Spleen (tissue), 11 donors: ENCODE measurements around the gene INPP4B. TPM values are rescaled to one million over a fixed set of nuclear protein-coding genes. Genes with fewer than 3 reads are reported as not detected.

Source experiments
- DNase-seq: peaks from one replicate; pipeline ENCODE4 v3.0.0-alpha.2; 2020
- H3K27ac ChIP-seq, 8 donors: fragments of 200-600 bp; sonication (generic) in 7 of 8; 1 replicate in 4 of 8; 2 replicates in 4 of 8; pipeline versions ENCODE4 v1.5.0 to v1.8.0; 2016 to 2021; ENCODE audit warnings: inconsistent platforms in 4 of 8, mild to moderate bottlenecking in 4 of 8, moderate library complexity in 1 of 8
- H3K27me3 ChIP-seq, 7 donors: fragments of 200-600 bp; sonication (generic) in 6 of 7; replicated peaks in 1 of 7; 1 replicate in 4 of 7; 2 replicates in 3 of 7; pipeline versions ENCODE4 v1.5.0 to v1.8.0; 2016 to 2021; ENCODE audit warnings: inconsistent platforms in 3 of 7, mild to moderate bottlenecking in 1 of 7
- H3K36me3 ChIP-seq, 6 donors: fragments of 200-600 bp; sonication (generic) in 5 of 6; 1 replicate in 4 of 6; 2 replicates in 2 of 6; pipeline versions ENCODE4 v1.5.0 to v1.8.0; 2016 to 2021; ENCODE audit warnings: inconsistent platforms in 2 of 6
- H3K4me1 ChIP-seq, 6 donors: fragments of 200-600 bp; sonication (generic) in 5 of 6; 1 replicate in 3 of 6; 2 replicates in 3 of 6; pipeline versions ENCODE4 v1.5.0 to v1.8.0; 2016 to 2021; ENCODE audit warnings: inconsistent platforms in 3 of 6
- H3K4me3 ChIP-seq, 8 donors: fragments of 200-600 bp; sonication (generic) in 7 of 8; 1 replicate in 4 of 8; 2 replicates in 4 of 8; pipeline versions ENCODE4 v1.5.0 to v1.8.0; 2016 to 2021; ENCODE audit warnings: inconsistent platforms in 4 of 8, mild to moderate bottlenecking in 4 of 8, moderate library complexity in 2 of 8
- H3K9me3 ChIP-seq, 8 donors: fragments of 200-600 bp; sonication (generic) in 7 of 8; 1 replicate in 4 of 8; 2 replicates in 4 of 8; pipeline versions ENCODE4 v1.5.0 to v1.8.0; 2016 to 2021; ENCODE audit warnings: inconsistent platforms in 4 of 8
- POLR2A ChIP-seq, 3 donors: fragments of 450-650 bp; IDR thresholded peaks; one replicate each; pipeline ENCODE4 v1.5.1; 2017; ENCODE audit warnings: antibody characterized with exemption in 3 of 3, mild to moderate bottlenecking in 1 of 3
- POLR2AphosphoS5 ChIP-seq, 3 donors: sonication (generic); formaldehyde crosslinking; IDR thresholded peaks; one replicate each; pipeline ENCODE4 v1.5.1; 2017; ENCODE audit warnings: antibody characterized with exemption in 3 of 3
- WGBS, 5 donors: extraction: QIAGEN DNeasy Blood & Tissue Kit in 3 of 5; methylation state at CpG; one replicate each; pipeline versions ENCODE4 v1.1.5 to v1.1.7; 2013 to 2018; 5-methylcytosine and 5-hydroxymethylcytosine counted together
- intact Hi-C: fragments of 100-400 bp; cut with DNase I; formaldehyde crosslinking; loops from one replicate; pipeline ENCODE4 v1.15.0; 2023; ENCODE audit warnings: low total_unique reads
- polyA plus RNA-seq, 3 donors: library from polyadenylated mRNA; stranded (reverse); fragments of 200-250 nt; gene quantifications; one replicate each; pipeline ENCODE4 v1.2.1, GENCODE V29; 2013
- total RNA-seq, 7 donors: library from RNA; depleted of rRNA in 3 of 7; stranded (reverse); fragments of >200 nt in 3 of 7; fragmentation: NEBNext Ultra II Directional in 4 of 7; extraction: Animal tissue kit (Norgen Biotek cat#: 25700) in 4 of 7; gene quantifications; one replicate each; pipeline versions ENCODE4 v1.1.0 to v1.2.1, GENCODE V29; 2016 to 2021
- TF ChIP-seq, protein P1 (sequence below), 11 experiments: fragments of 200-600 bp in 7 of 11; fragments of 450-650 bp in 4 of 11; sonication (generic) in 4 of 11; IDR thresholded peaks in 8 of 11; conservative IDR thresholded peaks in 3 of 11; 1 replicate in 7 of 11; 2 replicates in 4 of 11; pipeline versions ENCODE4 v1.4.0 to v1.8.0; 2016 to 2021; ENCODE audit warnings: antibody characterized with exemption in 11 of 11, inconsistent platforms in 4 of 11, mild to moderate bottlenecking in 1 of 11
- donor health status: healthy with polysubstance abuse.
- donor health status: DM: no; HTN: no; CAD: no; lungs with moderate emphysema.
- donor health status: DM: no; HTN: no; CAD: no.
- donor health status: Bipolar disorder and iron deficiency.
- donor health status: healthy.
- donor health status: DM: no; HTN: no; CAD: no.
- donor health status: DM: yes; HTN: yes; CAD: no.

INPP4B gene
- total and polyA plus RNA-seq, 10 donors = 0.78 to 31.6 (median 26.8) TPM

DNA sequence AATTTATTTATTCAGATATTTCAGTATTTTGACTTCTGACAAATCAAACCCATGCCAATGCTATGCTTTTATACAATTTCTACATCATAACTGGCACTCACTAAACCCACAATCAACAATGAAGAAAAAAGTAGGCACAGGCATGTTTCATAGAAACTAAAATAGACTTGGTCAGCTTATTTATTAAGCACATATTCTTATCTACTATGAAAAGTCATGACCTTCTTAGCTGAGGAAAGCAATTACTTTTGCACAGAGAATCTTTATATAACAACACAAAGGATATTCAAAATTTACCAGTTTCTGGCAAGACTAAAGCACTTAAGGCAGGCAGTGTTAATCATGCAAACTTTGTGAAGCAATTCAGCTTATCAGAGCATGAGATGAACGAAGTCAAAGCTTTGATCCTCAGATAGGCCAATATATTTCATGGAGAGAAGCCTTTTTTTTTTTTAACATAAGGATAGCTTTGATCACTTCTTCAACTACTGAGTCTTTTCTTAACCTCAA is 490.6 kb downstream of the INPP4B start:
- peaks cover 25 to 68% (median 36%) of the 10 kb centered on the region in 6 donors for H3K4me1 ChIP-seq
- H3K4me3 ChIP-seq = no peak overlapping the region
- peak overlapping the region in 7 of 8 donors; percentile 29 to 72 (median 50) for H3K27ac ChIP-seq
- 21 to 50% (median 31%) methylated on average over 1 of the region's 1 CpG for WGBS, 5 donors
- H3K27me3 ChIP-seq = no peaks in the 10 kb centered on the region
- no peaks in the 10 kb centered on the region for H3K36me3 ChIP-seq
- intact Hi-C loops = loop anchor here (10.0 kb wide), 1 partner anchor 489 kb away; the partner anchor contains the start of gene INPP4B
- H3K9me3 ChIP-seq = no peaks in the 10 kb centered on the region
- DNase-seq = no peak
- TF ChIP-seq POLR2A (IDR thresholded peaks at IDR 0.05) = no peak
- TF ChIP-seq, protein P1, sequence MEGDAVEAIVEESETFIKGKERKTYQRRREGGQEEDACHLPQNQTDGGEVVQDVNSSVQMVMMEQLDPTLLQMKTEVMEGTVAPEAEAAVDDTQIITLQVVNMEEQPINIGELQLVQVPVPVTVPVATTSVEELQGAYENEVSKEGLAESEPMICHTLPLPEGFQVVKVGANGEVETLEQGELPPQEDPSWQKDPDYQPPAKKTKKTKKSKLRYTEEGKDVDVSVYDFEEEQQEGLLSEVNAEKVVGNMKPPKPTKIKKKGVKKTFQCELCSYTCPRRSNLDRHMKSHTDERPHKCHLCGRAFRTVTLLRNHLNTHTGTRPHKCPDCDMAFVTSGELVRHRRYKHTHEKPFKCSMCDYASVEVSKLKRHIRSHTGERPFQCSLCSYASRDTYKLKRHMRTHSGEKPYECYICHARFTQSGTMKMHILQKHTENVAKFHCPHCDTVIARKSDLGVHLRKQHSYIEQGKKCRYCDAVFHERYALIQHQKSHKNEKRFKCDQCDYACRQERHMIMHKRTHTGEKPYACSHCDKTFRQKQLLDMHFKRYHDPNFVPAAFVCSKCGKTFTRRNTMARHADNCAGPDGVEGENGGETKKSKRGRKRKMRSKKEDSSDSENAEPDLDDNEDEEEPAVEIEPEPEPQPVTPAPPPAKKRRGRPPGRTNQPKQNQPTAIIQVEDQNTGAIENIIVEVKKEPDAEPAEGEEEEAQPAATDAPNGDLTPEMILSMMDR (IDR thresholded peaks at IDR 0.05 in 8 of 11, conservative IDR thresholded peaks at IDR 0.05 in 3 of 11) = no peak
- TF ChIP-seq POLR2AphosphoS5 (IDR thresholded peaks at IDR 0.05) = no peak

GRCh38 chr4:142354794-142355420 is 491.2 kb downstream of the INPP4B start:
- no peak for DNase-seq
- peak overlapping the region in 6 of 8 donors; percentile 30 to 72 (median 52) for H3K27ac ChIP-seq
- no peak for TF ChIP-seq POLR2A (IDR thresholded peaks at IDR 0.05)
- no peak for TF ChIP-seq POLR2AphosphoS5 (IDR thresholded peaks at IDR 0.05)
- TF ChIP-seq, protein P1 (IDR thresholded peaks at IDR 0.05 in 8 of 11, conservative IDR thresholded peaks at IDR 0.05 in 3 of 11) = no peak
- H3K4me1 ChIP-seq = peaks cover 25 to 68% (median 36%) of the 10 kb centered on the region in 6 donors
- 44 to 56% (median 51%) methylated on average over 8 of the region's 8 CpGs for WGBS, 5 donors
- H3K27me3 ChIP-seq = no peaks in the 10 kb centered on the region
- H3K36me3 ChIP-seq = no peaks in the 10 kb centered on the region
- intact Hi-C loops = loop anchor here (5.0 to 10.0 kb wide), 2 partner anchors 372 to 490 kb away; partner anchors contain the start of gene INPP4B
- no peaks in the 10 kb centered on the region for H3K9me3 ChIP-seq
- H3K4me3 ChIP-seq = no peak overlapping the region

- no peaks in the 10 kb centered on the region for H3K27me3 ChIP-seq
- no peak for DNase-seq
- H3K4me3 ChIP-seq = no peak overlapping the region
- TF ChIP-seq, protein P1 (IDR thresholded peaks at IDR 0.05 in 8 of 11, conservative IDR thresholded peaks at IDR 0.05 in 3 of 11) = no peak
- no peak for TF ChIP-seq POLR2A (IDR thresholded peaks at IDR 0.05)
- no peak for TF ChIP-seq POLR2AphosphoS5 (IDR thresholded peaks at IDR 0.05)
- H3K9me3 ChIP-seq = no peaks in the 10 kb centered on the region
- intact Hi-C loops = loop anchor here (5.0 to 10.0 kb wide), 2 partner anchors 373 to 491 kb away; partner anchors contain the start of gene INPP4B
- peak overlapping the region in 2 of 8 donors; percentile 25 to 72 for H3K27ac ChIP-seq
- no peaks in the 10 kb centered on the region for H3K36me3 ChIP-seq
- WGBS, 5 donors = 74 to 89% (median 85%) methylated on average over 3 of the region's 3 CpGs
- H3K4me1 ChIP-seq = peaks cover 25 to 68% (median 36%) of the 10 kb centered on the region in 6 donors
These were observed 492.1 kb downstream of the INPP4B start for GRCh38 chr4:142354041-142354440.

- H3K36me3 ChIP-seq = no peaks in the 10 kb centered on the region
- H3K4me1 ChIP-seq = peaks cover 25 to 68% (median 36%) of the 10 kb centered on the region in 6 donors
- intact Hi-C loops = loop anchor here (5.0 to 10.0 kb wide), 2 partner anchors 374 to 492 kb away; partner anchors contain the start of gene INPP4B
- no peak for DNase-seq
- no peak for TF ChIP-seq POLR2AphosphoS5 (IDR thresholded peaks at IDR 0.05)
- TF ChIP-seq, protein P1 (IDR thresholded peaks at IDR 0.05 in 8 of 11, conservative IDR thresholded peaks at IDR 0.05 in 3 of 11) = peak in 9 of 11 experiments; percentile 51 to 84 (median 78)
- H3K9me3 ChIP-seq = no peaks in the 10 kb centered on the region
- 23 to 28% (median 27%) methylated on average over 5 of the region's 5 CpGs for WGBS, 5 donors
- H3K27ac ChIP-seq = peak overlapping the region in 3 of 8 donors; percentile 24 to 72 (median 31)
- H3K4me3 ChIP-seq = no peak overlapping the region
- no peaks in the 10 kb centered on the region for H3K27me3 ChIP-seq
These were observed 492.9 kb downstream of the INPP4B start for GRCh38 chr4:142353149-142353738.
